SK-N-SH treated with all-trans-retinoic acid at 6 μM for 48 hours (cell line): ENCODE results near the gene STAB2.
A peak's percentile ranks its signal among the peaks of the same experiment; 100 is the strongest.

Experiments used
- ATAC-seq: fragments of 200-7000 bp; cut with Tn5 transposase; 3 replicates; pipeline ENCODE4 v1.9.1; 2020; ENCODE audit warnings: mild to moderate bottlenecking, moderate library complexity
- ARNTL ChIP-seq: fragments of 450-650 bp; formaldehyde crosslinking; IDR thresholded peaks from 2 replicates; pipeline ENCODE4 v1.5.0; 2020; ENCODE audit warnings: low read depth, mild to moderate bottlenecking, moderate library complexity, borderline replicate concordance
- BACH2 ChIP-seq: fragments of 250-450 bp; sonication (Bioruptor Pico); IDR thresholded peaks from 2 replicates; pipeline ENCODE4 v1.9.0; 2021; ENCODE audit warnings: mild to moderate bottlenecking, borderline replicate concordance
- CREB5 ChIP-seq: fragments of 250-450 bp; sonication (Bioruptor Pico); IDR thresholded peaks from 2 replicates; pipeline ENCODE4 v1.5.1; 2020; ENCODE audit warnings: low read depth, mild to moderate bottlenecking, moderate library complexity
- CSDC2 ChIP-seq: fragments of 250-450 bp; sonication (Bioruptor Pico); IDR thresholded peaks from 2 replicates; pipeline ENCODE4 v1.5.0; 2020; ENCODE audit warnings: mild to moderate bottlenecking, moderate library complexity
- CSRNP3 ChIP-seq: fragments of 250-450 bp; sonication (Bioruptor Pico); IDR thresholded peaks from 2 replicates; pipeline ENCODE4 v1.5.1; 2021; ENCODE audit warnings: mild to moderate bottlenecking, moderate library complexity
- ESRRG ChIP-seq: fragments of 250-450 bp; sonication (Bioruptor Pico); IDR thresholded peaks from 2 replicates; pipeline ENCODE4 v1.6.1; 2021; ENCODE audit warnings: mild to moderate bottlenecking
- GLIS3 ChIP-seq: fragments of 250-450 bp; sonication (Bioruptor Pico); IDR thresholded peaks from 2 replicates; pipeline ENCODE4 v1.5.0; 2020; ENCODE audit warnings: mild to moderate bottlenecking, moderate library complexity
- ISL1 ChIP-seq: fragments of 250-450 bp; sonication (Bioruptor Pico); IDR thresholded peaks from 2 replicates; pipeline ENCODE4 v2.1.2; 2022; ENCODE audit warnings: mild to moderate bottlenecking, moderate library complexity
- OSR1 ChIP-seq: fragments of 250-450 bp; sonication (Bioruptor Pico); IDR thresholded peaks from 2 replicates; pipeline ENCODE4 v1.8.0; 2022; ENCODE audit warnings: moderate library complexity, mild to moderate bottlenecking, inconsistent platforms
- PATZ1 ChIP-seq: fragments of 250-450 bp; sonication (Bioruptor Pico); IDR thresholded peaks from 2 replicates; pipeline ENCODE4 v1.8.0; 2020; ENCODE audit warnings: mild to moderate bottlenecking, moderate library complexity, borderline replicate concordance
- POU6F1 ChIP-seq: fragments of 250-450 bp; sonication (Bioruptor Pico); IDR thresholded peaks from 2 replicates; pipeline ENCODE4 v1.8.0; 2021; ENCODE audit warnings: low read depth, mild to moderate bottlenecking, moderate library complexity, borderline replicate concordance
- PPARA ChIP-seq: fragments of 250-450 bp; sonication (Bioruptor Pico); IDR thresholded peaks from 2 replicates; pipeline ENCODE4 v1.5.0; 2020; ENCODE audit warnings: mild to moderate bottlenecking, borderline replicate concordance
- RARB ChIP-seq: fragments of 250-450 bp; sonication (Bioruptor Pico); IDR thresholded peaks from 2 replicates; pipeline ENCODE4 v1.8.0; 2021; ENCODE audit warnings: mild to moderate bottlenecking, moderate library complexity
- SNAI2 ChIP-seq: fragments of 250-450 bp; sonication (Bioruptor Pico); IDR thresholded peaks from 2 replicates; pipeline ENCODE4 v1.5.0; 2020; ENCODE audit warnings: mild to moderate bottlenecking, moderate library complexity
- TCF4 ChIP-seq: fragments of 250-450 bp; sonication (Bioruptor Pico); IDR thresholded peaks from 2 replicates; pipeline ENCODE4 v1.8.0; 2021; ENCODE audit warnings: mild to moderate bottlenecking, moderate library complexity, borderline replicate concordance
- TOX ChIP-seq: fragments of 250-450 bp; sonication (Bioruptor Pico); IDR thresholded peaks from 2 replicates; pipeline ENCODE4 v1.8.0; 2021; ENCODE audit warnings: mild to moderate bottlenecking, moderate library complexity, borderline replicate concordance
- ZC3H10 ChIP-seq: fragments of 250-450 bp; sonication (Bioruptor Pico); IDR thresholded peaks from 2 replicates; pipeline ENCODE4 v1.5.1; 2021; ENCODE audit warnings: mild to moderate bottlenecking, moderate library complexity
- ZFP3 ChIP-seq: fragments of 250-450 bp; sonication (Bioruptor Pico); IDR thresholded peaks from 2 replicates; pipeline ENCODE4 v1.5.0; 2020; ENCODE audit warnings: mild to moderate bottlenecking, moderate library complexity
- ZFP30 ChIP-seq: fragments of 450-650 bp; formaldehyde crosslinking; IDR thresholded peaks from 2 replicates; pipeline ENCODE4 v1.5.0; 2022; ENCODE audit warnings: mild to moderate bottlenecking, moderate library complexity
- ZNF8 ChIP-seq: fragments of 450-650 bp; formaldehyde crosslinking; IDR thresholded peaks from 2 replicates; pipeline ENCODE4 v1.5.0; 2020; ENCODE audit warnings: mild to moderate bottlenecking, moderate library complexity

Gene STAB2

GRCh38 chr12:103766028-103766427, 179.0 kb downstream of the STAB2 start:
- no peak for ATAC-seq
- TF ChIP-seq ZFP3 (CRISPR knock-in tag) (no peak), POU6F1 (no peak), ZNF8 (CRISPR knock-in tag) (no peak), PPARA (CRISPR knock-in tag) (no peak), SNAI2 (CRISPR knock-in tag) (no peak), CREB5 (CRISPR knock-in tag) (no peak), GLIS3 (CRISPR knock-in tag) (no peak), ZFP30 (CRISPR knock-in tag) (no peak), CSRNP3 (CRISPR knock-in tag) (no peak), ARNTL (no peak)

- ATAC-seq = peak; percentile 41
- TF ChIP-seq ZC3H10 = no peak
- no peak for TF ChIP-seq RARB (CRISPR knock-in tag)
- no peak for TF ChIP-seq TOX (CRISPR knock-in tag)
- TF ChIP-seq CREB5 (CRISPR knock-in tag) = no peak
- TF ChIP-seq CSDC2 (CRISPR knock-in tag) = no peak
- no peak for TF ChIP-seq TCF4
- no peak for TF ChIP-seq ESRRG (CRISPR knock-in tag)
- TF ChIP-seq BACH2 (CRISPR knock-in tag) = no peak
- no peak for TF ChIP-seq GLIS3 (CRISPR knock-in tag)
- no peak for TF ChIP-seq ZFP30 (CRISPR knock-in tag)
- no peak for TF ChIP-seq CSRNP3 (CRISPR knock-in tag)
These were observed 181.5 kb downstream of the STAB2 start for GRCh38 chr12:103768467-103769123.

- no peak for TF ChIP-seq SNAI2 (CRISPR knock-in tag)
- no peak for TF ChIP-seq ARNTL
- ATAC-seq = peak; percentile 6; the same call in 1 of the 3 replicates
These were observed 182.3 kb downstream of the STAB2 start for GRCh38 chr12:103769240-103769945.

GRCh38 chr12:103771466-103771865, 184.4 kb downstream of the STAB2 start:
- peak; percentile 94 for ATAC-seq

More at GRCh38 chr12:103771466-103771865, 184.4 kb downstream of the STAB2 start:
- TF ChIP-seq ZNF8 (CRISPR knock-in tag) (no peak), GLIS3 (CRISPR knock-in tag) (no peak), ESRRG (CRISPR knock-in tag) (no peak), ISL1 (CRISPR knock-in tag) (no peak), PATZ1 (CRISPR knock-in tag) (no peak), SNAI2 (CRISPR knock-in tag) (no peak), CSDC2 (CRISPR knock-in tag) (no peak), OSR1 (CRISPR knock-in tag) (no peak)
